Measurements from ENCODE around the gene SMARCA1.

The SMARCA1 gene

GRCh38 chrX:129525162-129525561, 1.9 kb upstream of the SMARCA1 start:
- H3K27ac ChIP-seq (ENCODE audit: low read depth, low read length) = no peak overlapping the region
- no peaks in the 10 kb centered on the region for H3K9me3 ChIP-seq (ENCODE audit: insufficient read depth, low read depth, low read length)
- H3K4me3 ChIP-seq (ENCODE audit: low read length) = no peak overlapping the region
- H3K27me3 ChIP-seq (ENCODE audit: insufficient read depth, low read length) = no peaks in the 10 kb centered on the region
- no peaks in the 10 kb centered on the region for H3K4me1 ChIP-seq (ENCODE audit: insufficient read depth, low read length)
- no peak overlapping the region for H3K9ac ChIP-seq (ENCODE audit: low read depth, low read length)
- H3K36me3 ChIP-seq (ENCODE audit: insufficient read depth, low read length) = no peaks in the 10 kb centered on the region
- WGBS = 97% methylated on average over 4 of the region's 4 CpGs

- no peak overlapping the region for H3K27ac ChIP-seq (ENCODE audit: low read depth, low read length)
- peak overlapping the region; percentile 96; the same call in 1 of the 2 replicates for H3K9ac ChIP-seq (ENCODE audit: low read depth, low read length)
- WGBS = 95% methylated on average over 2 of the region's 3 CpGs
- H3K4me1 ChIP-seq (ENCODE audit: insufficient read depth, low read length) = no peaks in the 10 kb centered on the region
- H3K4me3 ChIP-seq (ENCODE audit: low read length) = peak overlapping the region; percentile 94
- H3K27me3 ChIP-seq (ENCODE audit: insufficient read depth, low read length) = no peaks in the 10 kb centered on the region
- H3K9me3 ChIP-seq (ENCODE audit: insufficient read depth, low read depth, low read length) = no peaks in the 10 kb centered on the region
- no peaks in the 10 kb centered on the region for H3K36me3 ChIP-seq (ENCODE audit: insufficient read depth, low read length)
Observed at GRCh38 chrX:129524250-129524850, 1.1 kb upstream of the SMARCA1 start.

GRCh38 chrX:129522184-129523078, 859 bp downstream of the SMARCA1 start:
- Histone ChIP-seq H3K27ac (ENCODE audit: low read depth, low read length) (peak overlapping the region; percentile 93; the same call in 1 of the 2 replicates), H3K27me3 (ENCODE audit: insufficient read depth, low read length) (no peaks in the 10 kb centered on the region), H3K4me1 (ENCODE audit: insufficient read depth, low read length) (no peaks in the 10 kb centered on the region), H3K9me3 (ENCODE audit: insufficient read depth, low read depth, low read length) (no peaks in the 10 kb centered on the region), H3K36me3 (ENCODE audit: insufficient read depth, low read length) (peaks cover 3% of the 10 kb centered on the region; the same call in 1 of the 2 replicates), H3K4me3 (ENCODE audit: low read length) (peak overlapping the region; percentile 94), H3K9ac (ENCODE audit: low read depth, low read length) (peak overlapping the region; percentile 90)
- 2% methylated on average over 38 of the region's 56 CpGs for WGBS

GRCh38 chrX:129520151-129520550, 3.1 kb downstream of the SMARCA1 start:
- H3K9ac ChIP-seq (ENCODE audit: low read depth, low read length) = no peak overlapping the region
- H3K4me1 ChIP-seq (ENCODE audit: insufficient read depth, low read length) = no peaks in the 10 kb centered on the region
- no peaks in the 10 kb centered on the region for H3K27me3 ChIP-seq (ENCODE audit: insufficient read depth, low read length)
- 85% methylated on average over 3 of the region's 3 CpGs for WGBS
- H3K27ac ChIP-seq (ENCODE audit: low read depth, low read length) = no peak overlapping the region
- H3K4me3 ChIP-seq (ENCODE audit: low read length) = no peak overlapping the region
- no peaks in the 10 kb centered on the region for H3K9me3 ChIP-seq (ENCODE audit: insufficient read depth, low read depth, low read length)
- H3K36me3 ChIP-seq (ENCODE audit: insufficient read depth, low read length) = peaks cover 21% of the 10 kb centered on the region

GRCh38 chrX:129516402-129516801, 6.9 kb downstream of the SMARCA1 start:
- H3K9me3 ChIP-seq (ENCODE audit: insufficient read depth, low read depth, low read length) = no peaks in the 10 kb centered on the region
- H3K27me3 ChIP-seq (ENCODE audit: insufficient read depth, low read length) = no peaks in the 10 kb centered on the region
- H3K9ac ChIP-seq (ENCODE audit: low read depth, low read length) = no peak overlapping the region
- H3K27ac ChIP-seq (ENCODE audit: low read depth, low read length) = no peak overlapping the region
- peaks cover 52% of the 10 kb centered on the region for H3K36me3 ChIP-seq (ENCODE audit: insufficient read depth, low read length)
- H3K4me1 ChIP-seq (ENCODE audit: insufficient read depth, low read length) = no peaks in the 10 kb centered on the region
- H3K4me3 ChIP-seq (ENCODE audit: low read length) = no peak overlapping the region
- 69% methylated on average over 3 of the region's 3 CpGs for WGBS

- no peak overlapping the region for H3K27ac ChIP-seq (ENCODE audit: low read depth, low read length)
- H3K9ac ChIP-seq (ENCODE audit: low read depth, low read length) = no peak overlapping the region
- H3K36me3 ChIP-seq (ENCODE audit: insufficient read depth, low read length) = peaks cover 86% of the 10 kb centered on the region
- no peaks in the 10 kb centered on the region for H3K4me1 ChIP-seq (ENCODE audit: insufficient read depth, low read length)
- WGBS = no CpG with 5 or more reads among the region's 2 CpGs
- H3K4me3 ChIP-seq (ENCODE audit: low read length) = no peak overlapping the region
- no peaks in the 10 kb centered on the region for H3K9me3 ChIP-seq (ENCODE audit: insufficient read depth, low read depth, low read length)
- no peaks in the 10 kb centered on the region for H3K27me3 ChIP-seq (ENCODE audit: insufficient read depth, low read length)
Observed at GRCh38 chrX:129512409-129512808, 10.9 kb downstream of the SMARCA1 start.

GRCh38 chrX:129511689-129512088, 11.6 kb downstream of the SMARCA1 start:
- H3K4me3 ChIP-seq (ENCODE audit: low read length) = no peak overlapping the region
- no peaks in the 10 kb centered on the region for H3K27me3 ChIP-seq (ENCODE audit: insufficient read depth, low read length)
- H3K4me1 ChIP-seq (ENCODE audit: insufficient read depth, low read length) = no peaks in the 10 kb centered on the region
- H3K27ac ChIP-seq (ENCODE audit: low read depth, low read length) = no peak overlapping the region
- no peak overlapping the region for H3K9ac ChIP-seq (ENCODE audit: low read depth, low read length)
- H3K36me3 ChIP-seq (ENCODE audit: insufficient read depth, low read length) = peaks cover 89% of the 10 kb centered on the region
- H3K9me3 ChIP-seq (ENCODE audit: insufficient read depth, low read depth, low read length) = no peaks in the 10 kb centered on the region
- 98% methylated on average over 5 of the region's 5 CpGs for WGBS

GRCh38 chrX:129510331-129510730, 13.0 kb downstream of the SMARCA1 start:
- Histone ChIP-seq H3K4me1 (ENCODE audit: insufficient read depth, low read length) (no peaks in the 10 kb centered on the region), H3K9me3 (ENCODE audit: insufficient read depth, low read depth, low read length) (no peaks in the 10 kb centered on the region), H3K27ac (ENCODE audit: low read depth, low read length) (no peak overlapping the region), H3K4me3 (ENCODE audit: low read length) (no peak overlapping the region), H3K27me3 (ENCODE audit: insufficient read depth, low read length) (no peaks in the 10 kb centered on the region), H3K9ac (ENCODE audit: low read depth, low read length) (no peak overlapping the region), H3K36me3 (ENCODE audit: insufficient read depth, low read length) (peaks cover 88% of the 10 kb centered on the region)
- WGBS = 91% methylated on average over 3 of the region's 7 CpGs

- H3K4me3 ChIP-seq (ENCODE audit: low read length) = no peak overlapping the region
- no peak overlapping the region for H3K9ac ChIP-seq (ENCODE audit: low read depth, low read length)
- H3K27me3 ChIP-seq (ENCODE audit: insufficient read depth, low read length) = no peaks in the 10 kb centered on the region
- H3K27ac ChIP-seq (ENCODE audit: low read depth, low read length) = no peak overlapping the region
- no peaks in the 10 kb centered on the region for H3K4me1 ChIP-seq (ENCODE audit: insufficient read depth, low read length)
- no peaks in the 10 kb centered on the region for H3K9me3 ChIP-seq (ENCODE audit: insufficient read depth, low read depth, low read length)
- peaks cover 91% of the 10 kb centered on the region for H3K36me3 ChIP-seq (ENCODE audit: insufficient read depth, low read length)
- WGBS = 91% methylated on average over 3 of the region's 3 CpGs
Observed at GRCh38 chrX:129497146-129497843, 26.0 kb downstream of the SMARCA1 start.

- Histone ChIP-seq H3K9ac (ENCODE audit: low read depth, low read length) (no peak overlapping the region), H3K27ac (ENCODE audit: low read depth, low read length) (no peak overlapping the region), H3K4me3 (ENCODE audit: low read length) (no peak overlapping the region), H3K36me3 (ENCODE audit: insufficient read depth, low read length) (peaks cover 92% of the 10 kb centered on the region), H3K9me3 (ENCODE audit: insufficient read depth, low read depth, low read length) (no peaks in the 10 kb centered on the region), H3K27me3 (ENCODE audit: insufficient read depth, low read length) (no peaks in the 10 kb centered on the region), H3K4me1 (ENCODE audit: insufficient read depth, low read length) (no peaks in the 10 kb centered on the region)
- WGBS = 97% methylated on average over 4 of the region's 6 CpGs
Observed at GRCh38 chrX:129496625-129497024, 26.7 kb downstream of the SMARCA1 start.

- Histone ChIP-seq H3K9me3 (ENCODE audit: insufficient read depth, low read depth, low read length) (no peaks in the 10 kb centered on the region), H3K36me3 (ENCODE audit: insufficient read depth, low read length) (peaks cover 97% of the 10 kb centered on the region)
- 100% methylated on average over 5 of the region's 5 CpGs for WGBS
Observed at GRCh38 chrX:129495900-129496299, 27.4 kb downstream of the SMARCA1 start.

More at GRCh38 chrX:129495900-129496299, 27.4 kb downstream of the SMARCA1 start:
- H3K27ac ChIP-seq (ENCODE audit: low read depth, low read length) = no peak overlapping the region
- H3K9ac ChIP-seq (ENCODE audit: low read depth, low read length) = no peak overlapping the region
- no peaks in the 10 kb centered on the region for H3K4me1 ChIP-seq (ENCODE audit: insufficient read depth, low read length)
- no peaks in the 10 kb centered on the region for H3K27me3 ChIP-seq (ENCODE audit: insufficient read depth, low read length)
- no peak overlapping the region for H3K4me3 ChIP-seq (ENCODE audit: low read length)

Measured in HUES64 (cell line).